Fibroblast of villous mesenchyme (primary cell): ENCODE measurements around the gene CDK19. TPM values are rescaled to one million over a fixed set of nuclear protein-coding genes. Genes with fewer than 3 reads are reported as not detected.
"Not testable (repeated sequence)": the region's sequence is repeated elsewhere in the genome, so short reads cannot be mapped to it uniquely, and the experiment has no call there.

Experiments
- DNase-seq: peaks from one replicate; pipeline ENCODE4 v3.0.0-alpha.2; 2010; ENCODE audit warnings: low read depth
- H3K4me3 ChIP-seq: 2 replicates; pipeline ENCODE4 v1.5.1; 2011; ENCODE audit warnings: low read depth, mild to moderate bottlenecking, low read length
- total RNA-seq: library from RNA; depleted of rRNA; stranded (reverse); fragments of >200 nt; gene quantifications from 2 replicates; pipeline ENCODE4 v1.2.3, GENCODE V29; 2012
- TF ChIP-seq, protein P1 (sequence below): IDR thresholded peaks from 2 replicates; pipeline ENCODE4 v1.5.1; 2012; ENCODE audit warnings: low read depth, mild to moderate bottlenecking, low read length; ENCODE audit not compliant: insufficient read depth

CDK19 gene
- total RNA-seq, 1 donor: 9.9 TPM

DNA sequence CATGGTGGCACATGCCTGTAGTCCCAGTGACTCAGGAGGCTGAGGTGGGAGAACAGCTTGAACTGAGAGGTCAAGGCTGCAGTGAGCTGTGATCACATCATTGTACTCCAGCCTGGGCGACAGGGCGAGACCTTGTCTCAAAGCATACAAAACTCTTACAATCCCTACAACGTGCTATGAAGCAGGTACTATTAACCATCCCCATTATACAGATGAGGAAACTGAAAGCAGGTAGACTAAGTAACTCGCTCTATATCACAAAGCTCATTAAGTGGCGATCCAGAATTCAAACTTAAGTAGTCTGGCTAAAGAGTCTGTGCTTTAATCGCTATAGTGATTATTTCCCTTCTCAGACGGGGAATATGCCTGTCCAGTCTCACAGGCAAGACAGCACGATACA lies 54.7 kb downstream of the CDK19 start:
- TF ChIP-seq, protein P1, sequence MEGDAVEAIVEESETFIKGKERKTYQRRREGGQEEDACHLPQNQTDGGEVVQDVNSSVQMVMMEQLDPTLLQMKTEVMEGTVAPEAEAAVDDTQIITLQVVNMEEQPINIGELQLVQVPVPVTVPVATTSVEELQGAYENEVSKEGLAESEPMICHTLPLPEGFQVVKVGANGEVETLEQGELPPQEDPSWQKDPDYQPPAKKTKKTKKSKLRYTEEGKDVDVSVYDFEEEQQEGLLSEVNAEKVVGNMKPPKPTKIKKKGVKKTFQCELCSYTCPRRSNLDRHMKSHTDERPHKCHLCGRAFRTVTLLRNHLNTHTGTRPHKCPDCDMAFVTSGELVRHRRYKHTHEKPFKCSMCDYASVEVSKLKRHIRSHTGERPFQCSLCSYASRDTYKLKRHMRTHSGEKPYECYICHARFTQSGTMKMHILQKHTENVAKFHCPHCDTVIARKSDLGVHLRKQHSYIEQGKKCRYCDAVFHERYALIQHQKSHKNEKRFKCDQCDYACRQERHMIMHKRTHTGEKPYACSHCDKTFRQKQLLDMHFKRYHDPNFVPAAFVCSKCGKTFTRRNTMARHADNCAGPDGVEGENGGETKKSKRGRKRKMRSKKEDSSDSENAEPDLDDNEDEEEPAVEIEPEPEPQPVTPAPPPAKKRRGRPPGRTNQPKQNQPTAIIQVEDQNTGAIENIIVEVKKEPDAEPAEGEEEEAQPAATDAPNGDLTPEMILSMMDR: no peak
- no peak overlapping the region for H3K4me3 ChIP-seq
- no peak for DNase-seq

- DNase-seq, H3K4me3 ChIP-seq: not testable (repeated sequence)
Observed at GRCh38 chr6:110760098-110760497, 55.2 kb downstream of the CDK19 start.

DNA sequence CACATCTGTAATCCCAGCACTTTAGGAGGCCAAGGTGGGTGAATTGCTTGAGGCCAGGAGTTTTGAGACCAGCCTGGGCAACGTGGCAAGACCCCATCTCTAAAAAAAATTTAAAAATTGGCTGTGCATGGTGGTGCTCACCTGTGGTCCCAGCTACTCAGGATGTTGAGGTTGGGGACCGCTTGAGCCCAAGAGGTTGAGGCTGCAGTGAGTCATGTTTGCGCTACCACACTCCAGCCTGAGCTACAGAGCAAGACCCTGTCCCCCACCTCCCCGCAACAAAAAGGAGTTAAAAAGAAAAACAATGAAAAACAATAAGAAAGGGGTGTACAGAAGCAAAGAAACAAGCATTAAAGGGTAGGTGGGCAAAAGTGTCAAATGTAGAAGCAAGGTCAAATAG lies 57.3 kb downstream of the CDK19 start:
- no peak for DNase-seq
- TF ChIP-seq, protein P1: no peak
- H3K4me3 ChIP-seq: no peak overlapping the region

- TF ChIP-seq, protein P1: no peak
- DNase-seq: no peak
- H3K4me3 ChIP-seq: no peak overlapping the region
Observed at GRCh38 chr6:110756817-110757216, 58.5 kb downstream of the CDK19 start.

- DNase-seq: no peak
- H3K4me3 ChIP-seq: no peak overlapping the region
- TF ChIP-seq, protein P1: no peak
Observed at GRCh38 chr6:110755411-110755834, 59.8 kb downstream of the CDK19 start.

DNA sequence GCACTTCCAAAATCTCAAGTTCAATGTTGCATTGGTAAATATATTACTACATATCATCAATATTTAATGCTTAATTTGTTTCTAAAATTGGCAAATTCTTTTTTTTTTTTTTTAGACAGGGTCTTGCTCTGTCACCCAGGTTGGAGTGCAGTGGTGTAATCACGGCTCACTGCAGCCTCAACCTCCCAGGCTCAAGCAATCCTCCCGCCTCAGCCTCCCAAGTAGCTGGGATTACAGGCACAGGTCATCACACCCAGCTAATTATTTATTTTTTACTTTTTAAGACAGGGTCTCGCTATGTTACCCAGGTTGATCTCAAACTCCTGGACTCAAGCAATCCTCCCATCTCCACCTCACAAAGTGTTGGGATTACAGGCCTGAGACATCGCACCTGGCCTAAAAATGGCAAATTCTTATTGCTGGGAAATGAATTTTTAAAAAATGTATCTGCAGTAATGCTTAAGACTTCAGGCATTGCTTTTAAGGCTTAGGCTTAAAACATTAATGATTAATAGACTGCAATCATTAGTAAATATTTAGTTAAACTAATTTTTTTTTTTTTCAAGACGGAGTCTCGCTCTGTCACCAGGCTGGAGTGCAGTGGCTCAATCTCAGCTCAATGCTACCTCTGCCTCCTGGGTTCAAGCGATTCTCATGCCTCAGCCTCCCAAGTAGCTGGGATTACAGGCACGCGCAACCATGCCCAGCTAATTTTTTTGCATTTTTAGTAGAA lies 61.2 kb downstream of the CDK19 start:
- H3K4me3 ChIP-seq, DNase-seq: not testable (repeated sequence)

DNA sequence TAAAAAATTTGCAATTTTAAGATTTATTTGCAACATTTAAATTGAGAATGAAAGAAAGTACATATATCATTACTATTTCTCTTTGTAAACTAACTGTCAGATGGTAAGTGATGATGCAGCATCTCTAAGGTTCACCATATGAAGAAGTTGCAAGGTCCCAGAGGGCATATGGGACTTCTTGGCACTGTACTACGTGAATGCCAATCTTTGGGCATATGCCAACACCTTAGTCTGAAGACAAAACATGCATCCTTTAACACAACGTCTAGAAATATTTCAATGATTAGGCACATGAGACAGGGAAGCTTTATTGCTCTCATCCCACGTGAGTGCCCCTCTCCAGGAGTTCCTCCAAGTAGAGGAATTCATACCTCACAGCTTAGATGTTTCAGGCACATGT lies 66.8 kb downstream of the CDK19 start:
- no peak for DNase-seq
- TF ChIP-seq, protein P1: no peak
- no peak overlapping the region for H3K4me3 ChIP-seq

GRCh38 chr6:110746680-110747079 lies 68.6 kb downstream of the CDK19 start:
- TF ChIP-seq, protein P1: no peak
- no peak overlapping the region for H3K4me3 ChIP-seq
- DNase-seq: no peak
